ENCODE results near the gene DSCAM.

The DSCAM gene

GRCh38 chr21:40668555-40669275, 178.2 kb downstream of the DSCAM start:
- DNase-seq (ENCODE audit: low read depth) = no peak
- no peak for TF ChIP-seq CTCF (conservative IDR thresholded peaks at IDR 0.05; ENCODE audit: low read length)
- no peak overlapping the region for H3K4me3 ChIP-seq (ENCODE audit: low read length)

GRCh38 chr21:40667967-40668366, 179.0 kb downstream of the DSCAM start:
- H3K4me3 ChIP-seq (ENCODE audit: low read length) = no peak overlapping the region
- TF ChIP-seq CTCF (conservative IDR thresholded peaks at IDR 0.05; ENCODE audit: low read length) = no peak
- DNase-seq (ENCODE audit: low read depth) = no peak

- no peak overlapping the region for H3K4me3 ChIP-seq (ENCODE audit: low read length)
- no peak for DNase-seq (ENCODE audit: low read depth)
- no peak for TF ChIP-seq CTCF (conservative IDR thresholded peaks at IDR 0.05; ENCODE audit: low read length)
Observed at GRCh38 chr21:40662889-40663288, 184.1 kb downstream of the DSCAM start.

GRCh38 chr21:40660461-40660860, 186.5 kb downstream of the DSCAM start:
- TF ChIP-seq CTCF (conservative IDR thresholded peaks at IDR 0.05; ENCODE audit: low read length) = no peak
- no peak overlapping the region for H3K4me3 ChIP-seq (ENCODE audit: low read length)
- DNase-seq (ENCODE audit: low read depth) = no peak

- no peak overlapping the region for H3K4me3 ChIP-seq (ENCODE audit: low read length)
- no peak for DNase-seq (ENCODE audit: low read depth)
- no peak for TF ChIP-seq CTCF (conservative IDR thresholded peaks at IDR 0.05; ENCODE audit: low read length)
Observed at GRCh38 chr21:40658311-40658710, 188.6 kb downstream of the DSCAM start.

- no peak for DNase-seq (ENCODE audit: low read depth)
- H3K4me3 ChIP-seq (ENCODE audit: low read length) = no peak overlapping the region
- no peak for TF ChIP-seq CTCF (conservative IDR thresholded peaks at IDR 0.05; ENCODE audit: low read length)
Observed at GRCh38 chr21:40652436-40652835, 194.5 kb downstream of the DSCAM start.

GRCh38 chr21:40647706-40648105, 199.3 kb downstream of the DSCAM start:
- peak; percentile 1 for DNase-seq (ENCODE audit: low read depth)
- no peak for TF ChIP-seq CTCF (conservative IDR thresholded peaks at IDR 0.05; ENCODE audit: low read length)
- H3K4me3 ChIP-seq (ENCODE audit: low read length) = no peak overlapping the region

Measured in AG10803 (cell line).